ENCODE measurements around the gene ESRRG.
A peak's percentile ranks its signal among the peaks of the same experiment; 100 is the strongest.

ESRRG gene

GRCh38 chr1:216702170-216702569, 21.1 kb downstream of the ESRRG start:
- peak; percentile 49 for DNase-seq
- no peak overlapping the region for H2AFZ ChIP-seq (ENCODE audit: low read length)

DNA sequence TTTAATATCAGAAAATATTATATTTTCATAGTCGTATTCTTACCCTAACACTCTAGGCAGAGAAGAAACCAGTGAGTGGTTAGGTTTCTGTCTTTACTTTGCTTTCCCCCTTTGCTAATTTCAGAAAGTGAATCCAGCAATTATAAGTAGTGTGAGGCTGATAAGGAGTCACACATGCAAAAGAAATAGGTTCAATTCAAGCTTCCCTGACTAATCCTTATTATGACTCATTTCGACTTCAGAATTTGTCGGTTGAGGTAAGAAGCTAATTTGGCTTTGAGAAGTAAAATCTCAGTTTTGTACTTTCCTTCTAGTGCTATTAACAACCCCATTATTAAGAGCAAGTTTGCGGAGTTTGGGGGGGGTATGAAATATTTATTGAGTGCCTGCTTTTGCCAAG, 22.4 kb downstream of the ESRRG start:
- Histone ChIP-seq H3K27ac (ENCODE audit: low read length) (no peak overlapping the region), H2AFZ (ENCODE audit: low read length) (no peak overlapping the region), H3K79me2 (ENCODE audit: low read length) (no peaks in the 10 kb centered on the region), H3K36me3 (replicated peaks; ENCODE audit: insufficient read depth, low read length) (no peaks in the 10 kb centered on the region), H3F3A (ENCODE audit: insufficient read depth, low read length) (no peaks in the 10 kb centered on the region), H3K9me2 (replicated peaks; ENCODE audit: insufficient read depth, low read length) (no peaks in the 10 kb centered on the region), H3K4me2 (ENCODE audit: low read depth, low read length) (no peak overlapping the region), H3K27me3 (replicated peaks; ENCODE audit: insufficient read depth, low read length) (no peaks in the 10 kb centered on the region), H3K4me1 (ENCODE audit: low read length) (0 out of 2 replicates have a peak, but pooled peaks cover 6% of the 10 kb centered on the region), H3K4me3 (ENCODE audit: low read length) (no peak overlapping the region), H3K9ac (ENCODE audit: low read length) (no peak overlapping the region), H4K20me1 (ENCODE audit: insufficient read depth, low read length) (no peaks in the 10 kb centered on the region), H3K9me3 (replicated peaks; ENCODE audit: insufficient read depth, low read length) (no peaks in the 10 kb centered on the region)
- TF ChIP-seq EZH2phosphoT487 (IDR thresholded peaks at IDR 0.05; ENCODE audit: low read length) (no peak), EZH2 (optimal IDR thresholded peaks at IDR 0.05; ENCODE audit: low read depth, low read length) (no peak)
- TF ChIP-seq, protein P1, sequence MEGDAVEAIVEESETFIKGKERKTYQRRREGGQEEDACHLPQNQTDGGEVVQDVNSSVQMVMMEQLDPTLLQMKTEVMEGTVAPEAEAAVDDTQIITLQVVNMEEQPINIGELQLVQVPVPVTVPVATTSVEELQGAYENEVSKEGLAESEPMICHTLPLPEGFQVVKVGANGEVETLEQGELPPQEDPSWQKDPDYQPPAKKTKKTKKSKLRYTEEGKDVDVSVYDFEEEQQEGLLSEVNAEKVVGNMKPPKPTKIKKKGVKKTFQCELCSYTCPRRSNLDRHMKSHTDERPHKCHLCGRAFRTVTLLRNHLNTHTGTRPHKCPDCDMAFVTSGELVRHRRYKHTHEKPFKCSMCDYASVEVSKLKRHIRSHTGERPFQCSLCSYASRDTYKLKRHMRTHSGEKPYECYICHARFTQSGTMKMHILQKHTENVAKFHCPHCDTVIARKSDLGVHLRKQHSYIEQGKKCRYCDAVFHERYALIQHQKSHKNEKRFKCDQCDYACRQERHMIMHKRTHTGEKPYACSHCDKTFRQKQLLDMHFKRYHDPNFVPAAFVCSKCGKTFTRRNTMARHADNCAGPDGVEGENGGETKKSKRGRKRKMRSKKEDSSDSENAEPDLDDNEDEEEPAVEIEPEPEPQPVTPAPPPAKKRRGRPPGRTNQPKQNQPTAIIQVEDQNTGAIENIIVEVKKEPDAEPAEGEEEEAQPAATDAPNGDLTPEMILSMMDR (IDR thresholded peaks at IDR 0.05; ENCODE audit: low read length), result no peak
- DNase-seq, result no peak

More at GRCh38 chr1:216702170-216702569, 21.1 kb downstream of the ESRRG start:
- Histone ChIP-seq H4K20me1 (ENCODE audit: insufficient read depth, low read length) (no peaks in the 10 kb centered on the region), H3K4me1 (ENCODE audit: low read length) (0 out of 2 replicates have a peak, but pooled peaks cover 6% of the 10 kb centered on the region), H3F3A (ENCODE audit: insufficient read depth, low read length) (no peaks in the 10 kb centered on the region), H3K36me3 (replicated peaks; ENCODE audit: insufficient read depth, low read length) (no peaks in the 10 kb centered on the region), H3K9me2 (replicated peaks; ENCODE audit: insufficient read depth, low read length) (no peaks in the 10 kb centered on the region), H3K27ac (ENCODE audit: low read length) (peak overlapping the region; percentile 8; the same call in 1 of the 2 replicates), H3K4me3 (ENCODE audit: low read length) (no peak overlapping the region), H3K4me2 (ENCODE audit: low read depth, low read length) (no peak overlapping the region), H3K79me2 (ENCODE audit: low read length) (no peaks in the 10 kb centered on the region), H3K9me3 (replicated peaks; ENCODE audit: insufficient read depth, low read length) (no peaks in the 10 kb centered on the region), H3K27me3 (replicated peaks; ENCODE audit: insufficient read depth, low read length) (no peaks in the 10 kb centered on the region), H3K9ac (ENCODE audit: low read length) (no peak overlapping the region)
- no peak for TF ChIP-seq EZH2 (optimal IDR thresholded peaks at IDR 0.05; ENCODE audit: low read depth, low read length)
- no peak for TF ChIP-seq EZH2phosphoT487 (IDR thresholded peaks at IDR 0.05; ENCODE audit: low read length)
- TF ChIP-seq, protein P1 (IDR thresholded peaks at IDR 0.05; ENCODE audit: low read length), result no peak

- Histone ChIP-seq H3K4me2 (ENCODE audit: low read depth, low read length) (no peak overlapping the region), H2AFZ (ENCODE audit: low read length) (no peak overlapping the region), H3K4me1 (ENCODE audit: low read length) (no peaks in the 10 kb centered on the region), H3K9me3 (replicated peaks; ENCODE audit: insufficient read depth, low read length) (no peaks in the 10 kb centered on the region), H3K9ac (ENCODE audit: low read length) (no peak overlapping the region), H3K4me3 (ENCODE audit: low read length) (no peak overlapping the region), H3K27me3 (replicated peaks; ENCODE audit: insufficient read depth, low read length) (no peaks in the 10 kb centered on the region), H3K27ac (ENCODE audit: low read length) (no peak overlapping the region), H3F3A (ENCODE audit: insufficient read depth, low read length) (no peaks in the 10 kb centered on the region), H3K79me2 (ENCODE audit: low read length) (no peaks in the 10 kb centered on the region), H4K20me1 (ENCODE audit: insufficient read depth, low read length) (no peaks in the 10 kb centered on the region), H3K9me2 (replicated peaks; ENCODE audit: insufficient read depth, low read length) (no peaks in the 10 kb centered on the region), H3K36me3 (replicated peaks; ENCODE audit: insufficient read depth, low read length) (no peaks in the 10 kb centered on the region)
- DNase-seq, result no peak
- TF ChIP-seq EZH2 (optimal IDR thresholded peaks at IDR 0.05; ENCODE audit: low read depth, low read length), result no peak
- TF ChIP-seq, protein P1 (IDR thresholded peaks at IDR 0.05; ENCODE audit: low read length), result no peak
- no peak for TF ChIP-seq EZH2phosphoT487 (IDR thresholded peaks at IDR 0.05; ENCODE audit: low read length)
These were observed 31.5 kb downstream of the ESRRG start for GRCh38 chr1:216691710-216692109.

Measured in MM.1S (cell line).